DND-41 (cell line): ENCODE measurements around the gene ETFRF1.

Experiments
- EZH2 ChIP-seq: IDR thresholded peaks from 3 replicates; pipeline ENCODE4 v1.6.1; 2012; ENCODE audit warnings: borderline replicate concordance, low read depth, mild to moderate bottlenecking, moderate library complexity, low read length, inconsistent platforms; ENCODE audit not compliant: severe bottlenecking
- TF ChIP-seq, protein P1 (sequence below): IDR thresholded peaks from 2 replicates; pipeline ENCODE4 v1.5.1; 2012; ENCODE audit warnings: borderline replicate concordance, low read length, moderate library complexity, mild to moderate bottlenecking; ENCODE audit not compliant: poor library complexity, severe bottlenecking; ENCODE audit errors: extremely low read depth

GRCh38 chr12:25151476-25151875 lies 43.6 kb upstream of the ETFRF1 start:
- no peak for TF ChIP-seq EZH2
- TF ChIP-seq, protein P1, sequence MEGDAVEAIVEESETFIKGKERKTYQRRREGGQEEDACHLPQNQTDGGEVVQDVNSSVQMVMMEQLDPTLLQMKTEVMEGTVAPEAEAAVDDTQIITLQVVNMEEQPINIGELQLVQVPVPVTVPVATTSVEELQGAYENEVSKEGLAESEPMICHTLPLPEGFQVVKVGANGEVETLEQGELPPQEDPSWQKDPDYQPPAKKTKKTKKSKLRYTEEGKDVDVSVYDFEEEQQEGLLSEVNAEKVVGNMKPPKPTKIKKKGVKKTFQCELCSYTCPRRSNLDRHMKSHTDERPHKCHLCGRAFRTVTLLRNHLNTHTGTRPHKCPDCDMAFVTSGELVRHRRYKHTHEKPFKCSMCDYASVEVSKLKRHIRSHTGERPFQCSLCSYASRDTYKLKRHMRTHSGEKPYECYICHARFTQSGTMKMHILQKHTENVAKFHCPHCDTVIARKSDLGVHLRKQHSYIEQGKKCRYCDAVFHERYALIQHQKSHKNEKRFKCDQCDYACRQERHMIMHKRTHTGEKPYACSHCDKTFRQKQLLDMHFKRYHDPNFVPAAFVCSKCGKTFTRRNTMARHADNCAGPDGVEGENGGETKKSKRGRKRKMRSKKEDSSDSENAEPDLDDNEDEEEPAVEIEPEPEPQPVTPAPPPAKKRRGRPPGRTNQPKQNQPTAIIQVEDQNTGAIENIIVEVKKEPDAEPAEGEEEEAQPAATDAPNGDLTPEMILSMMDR = no peak
